ENCODE measurements around the gene SMIM13.

Gene SMIM13

DNA sequence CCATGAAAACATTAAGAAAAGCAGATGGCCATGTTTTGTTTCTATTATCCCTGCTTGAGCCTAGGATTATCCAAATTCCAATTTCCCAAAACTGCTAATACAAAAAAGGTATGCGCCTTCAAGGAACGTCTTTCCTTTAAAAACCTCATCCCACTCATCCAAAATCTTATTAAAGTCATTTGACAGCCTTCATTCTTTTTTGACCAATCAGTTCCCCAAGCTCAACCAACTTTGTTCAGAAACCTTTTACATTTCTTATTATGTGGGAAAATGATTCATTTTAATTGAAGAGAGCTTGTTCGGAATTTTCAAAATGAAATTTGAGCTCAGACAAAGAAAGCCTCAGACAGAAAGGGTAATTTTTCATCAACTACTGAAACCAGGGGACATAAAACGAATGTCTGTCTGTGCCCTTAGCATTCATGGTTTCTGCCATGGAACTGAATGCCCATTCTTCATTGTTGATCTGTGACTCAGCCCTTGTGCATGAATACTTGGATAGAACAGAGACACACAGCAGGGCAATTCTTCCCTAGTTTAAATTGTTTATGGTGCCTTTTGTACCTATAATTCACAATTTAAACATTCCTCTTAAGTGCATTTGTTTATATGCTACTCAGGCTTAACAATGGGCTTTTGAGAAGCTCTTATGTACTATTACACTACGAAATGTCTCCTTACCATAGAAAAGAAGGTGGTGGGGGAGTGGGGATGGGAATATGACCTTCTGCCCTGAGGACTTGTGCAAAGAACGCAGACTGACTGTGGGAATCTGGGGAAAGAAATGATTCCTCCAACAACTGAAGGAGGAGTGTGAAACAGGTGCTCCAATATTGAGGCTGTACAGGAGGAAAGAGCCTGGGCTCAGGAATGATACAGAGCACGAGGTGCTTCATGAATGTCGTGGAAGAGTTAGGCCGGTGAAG lies 67.7 kb downstream of the SMIM13 start:
- no peak for DNase-seq

DNA sequence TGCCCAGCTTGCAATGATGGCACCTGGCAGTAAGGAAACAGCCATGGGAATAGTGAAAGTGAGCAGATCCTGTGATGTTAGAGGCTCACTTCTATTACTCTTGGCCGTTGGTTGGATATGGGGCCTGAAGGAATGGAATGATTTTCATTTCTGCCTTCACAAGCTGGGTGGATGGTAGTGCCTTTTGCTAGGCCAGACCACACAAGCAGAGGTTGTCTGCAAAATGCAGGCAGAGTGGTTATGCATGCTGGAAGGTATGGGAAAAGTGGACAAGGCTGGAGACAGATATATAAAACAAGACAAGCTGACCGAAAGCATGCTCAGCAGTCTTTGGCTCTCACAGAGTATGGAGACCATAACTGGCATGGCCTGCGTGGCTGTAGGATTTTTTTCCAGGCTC lies 68.6 kb downstream of the SMIM13 start:
- no peak for DNase-seq

DNA sequence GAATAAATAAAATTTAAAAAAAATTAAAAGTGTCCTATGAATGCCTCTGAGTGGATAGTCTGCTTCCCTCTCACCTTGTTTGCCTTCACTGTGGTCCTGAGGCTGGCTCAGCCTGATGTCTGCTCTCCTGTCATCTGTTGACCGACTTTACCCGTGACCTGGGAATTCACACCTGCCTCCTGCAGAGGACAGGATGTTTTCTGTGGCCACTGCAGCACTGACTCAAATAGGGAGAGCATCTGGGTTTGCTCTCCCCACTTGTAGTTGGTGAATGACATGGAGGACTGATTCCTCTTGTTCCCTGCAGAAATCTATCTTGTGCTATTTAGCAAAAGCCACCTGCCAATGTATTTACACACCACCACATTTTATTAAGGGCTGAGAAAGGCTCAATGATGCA lies 70.3 kb downstream of the SMIM13 start:
- DNase-seq, result no peak

DNA sequence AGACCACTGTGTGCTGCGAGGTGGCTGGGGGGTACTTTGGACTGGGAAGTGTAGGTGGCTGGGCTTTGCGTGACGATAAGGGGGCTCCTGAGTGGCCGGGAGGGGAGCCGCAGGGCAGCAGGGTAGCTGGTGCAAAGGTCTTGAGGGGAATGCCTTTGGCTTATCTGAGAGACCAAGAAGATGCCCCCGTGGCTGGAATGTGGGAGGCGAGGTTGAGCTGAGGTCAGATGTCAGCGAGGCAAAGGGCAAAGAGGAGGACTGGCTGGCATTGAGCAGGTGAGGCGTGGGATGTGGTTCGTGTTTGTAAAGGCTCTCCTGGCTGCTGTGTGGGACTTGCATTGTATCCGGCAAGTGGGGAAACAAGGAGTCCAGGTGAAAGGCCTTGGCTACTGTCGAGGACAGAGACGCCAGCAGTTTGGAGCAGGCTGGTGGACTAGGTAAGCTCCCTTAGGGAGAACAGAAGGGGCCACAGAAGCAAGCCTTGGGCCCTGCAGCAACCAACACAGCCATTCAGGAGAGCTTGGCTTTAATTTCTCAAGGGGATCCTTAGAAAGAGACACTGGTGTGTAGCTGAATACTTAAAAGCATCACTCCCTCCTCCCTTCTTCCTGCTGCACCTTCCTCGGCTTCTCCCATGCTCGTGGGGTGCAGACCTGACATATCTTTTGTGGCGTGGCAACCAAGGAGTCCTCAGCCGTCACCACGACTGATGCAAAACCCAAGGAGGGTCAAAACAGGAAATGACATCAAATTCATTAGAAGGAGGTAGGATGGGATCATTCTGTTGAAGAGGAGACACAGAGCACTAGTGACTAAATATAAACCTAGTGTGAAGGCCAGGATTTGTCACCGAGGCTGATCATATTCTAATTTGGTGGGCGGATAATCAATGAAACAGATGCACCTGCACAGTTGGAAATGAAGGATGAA lies 71.3 kb downstream of the SMIM13 start:
- DNase-seq, result no peak

DNA sequence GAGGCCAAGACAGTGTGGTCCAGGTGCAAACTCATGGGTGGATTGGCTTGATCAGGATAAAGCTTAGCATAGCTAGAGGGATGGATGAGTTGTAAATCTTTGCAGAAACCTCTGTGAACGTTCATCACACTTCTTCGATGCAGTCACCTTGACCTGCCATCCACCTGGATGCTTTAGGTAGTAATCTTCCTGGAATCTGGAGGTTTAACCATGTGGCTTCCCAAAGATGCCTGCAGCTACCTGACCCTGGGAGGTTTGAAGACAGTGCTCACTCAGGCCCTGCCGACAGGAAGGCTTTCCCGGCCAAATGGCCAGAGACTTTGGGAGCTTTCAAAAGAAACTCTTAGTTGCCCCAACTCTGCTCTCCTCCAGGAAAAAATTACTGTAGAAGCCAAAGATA lies 73.3 kb downstream of the SMIM13 start:
- DNase-seq, result no peak

DNA sequence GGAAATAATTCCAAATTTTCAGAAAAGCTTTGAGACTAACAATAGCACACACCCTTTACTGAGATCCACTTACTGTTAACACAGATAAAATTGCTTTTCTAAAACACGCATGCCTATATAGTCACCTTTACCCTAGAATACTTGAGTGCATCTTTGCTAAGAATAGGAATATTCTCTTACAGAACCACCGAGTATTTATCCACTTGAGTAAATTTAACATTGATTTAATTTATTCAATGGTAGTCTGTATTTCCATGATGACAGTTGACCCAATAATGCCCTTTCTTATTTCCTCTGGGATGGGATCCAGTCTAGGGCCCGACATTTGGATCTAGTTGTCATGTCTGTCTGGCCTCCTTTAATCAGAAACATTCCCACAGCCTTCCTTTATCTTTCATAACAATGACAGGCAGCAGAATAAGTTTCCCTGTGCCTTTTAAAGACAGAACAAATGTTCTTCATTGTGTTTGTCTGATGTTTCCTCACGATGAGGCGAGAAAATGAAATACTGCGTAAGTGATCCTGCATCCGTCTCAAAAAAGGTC lies 74.5 kb downstream of the SMIM13 start:
- DNase-seq, result no peak

DNA sequence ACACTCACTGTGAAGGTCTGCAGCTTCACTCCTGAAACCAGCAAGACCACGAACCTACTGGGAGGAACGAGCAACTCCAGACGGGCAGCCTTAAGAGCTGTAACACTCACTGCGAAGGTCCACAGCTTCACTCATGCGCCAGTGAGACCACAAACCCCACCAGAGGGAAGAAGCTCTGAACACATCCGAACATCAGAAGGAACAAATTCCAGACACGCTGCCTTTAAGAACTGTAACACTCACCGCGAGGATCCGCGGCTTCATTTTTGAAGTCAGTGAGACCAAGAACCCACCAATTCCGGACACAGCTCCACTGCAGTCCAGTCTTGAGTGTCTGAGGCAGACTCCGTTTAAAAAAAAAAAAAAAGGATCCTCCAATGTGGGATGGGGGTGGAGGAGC lies 78.3 kb downstream of the SMIM13 start:
- DNase-seq, result no peak

DNA sequence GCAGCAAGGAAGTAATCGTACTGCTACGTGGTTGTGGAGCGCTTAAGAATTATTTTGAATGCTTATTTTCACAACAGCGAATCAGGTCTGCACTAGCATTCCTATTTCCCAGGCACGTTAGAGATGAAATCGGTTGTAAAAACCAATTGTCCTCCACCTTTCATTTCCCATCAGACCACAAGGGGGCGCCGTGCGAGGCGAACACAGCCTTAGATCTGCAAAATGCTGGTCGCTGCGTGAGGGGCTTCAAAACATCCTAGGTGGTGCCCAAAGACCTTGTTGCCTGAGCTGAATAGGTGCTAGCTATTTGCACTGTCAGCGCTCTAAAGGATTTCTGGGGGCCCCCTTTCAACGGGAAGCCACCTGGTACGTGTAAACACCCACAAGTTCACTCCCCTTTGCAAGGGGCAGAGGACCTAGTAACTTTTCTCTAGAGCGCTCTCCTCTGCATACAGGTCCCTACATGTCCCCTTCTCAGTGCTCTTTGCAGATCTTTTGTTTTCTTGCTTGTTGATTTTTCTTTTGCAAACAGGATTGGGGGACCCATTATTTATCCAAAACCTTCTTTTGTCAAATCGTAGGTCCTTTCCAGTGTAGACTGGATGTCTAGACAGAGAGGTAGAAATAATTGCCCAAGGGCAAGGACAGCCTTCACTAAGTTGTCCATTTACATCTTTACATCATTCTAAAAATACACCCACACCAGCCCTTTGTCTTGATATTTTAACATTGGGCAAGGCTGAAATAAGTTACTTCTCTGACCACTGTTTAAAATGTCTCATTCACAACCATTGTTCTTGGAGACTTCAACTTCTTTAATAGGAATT lies 79.1 kb downstream of the SMIM13 start:
- DNase-seq, result peak; percentile 95

DNA sequence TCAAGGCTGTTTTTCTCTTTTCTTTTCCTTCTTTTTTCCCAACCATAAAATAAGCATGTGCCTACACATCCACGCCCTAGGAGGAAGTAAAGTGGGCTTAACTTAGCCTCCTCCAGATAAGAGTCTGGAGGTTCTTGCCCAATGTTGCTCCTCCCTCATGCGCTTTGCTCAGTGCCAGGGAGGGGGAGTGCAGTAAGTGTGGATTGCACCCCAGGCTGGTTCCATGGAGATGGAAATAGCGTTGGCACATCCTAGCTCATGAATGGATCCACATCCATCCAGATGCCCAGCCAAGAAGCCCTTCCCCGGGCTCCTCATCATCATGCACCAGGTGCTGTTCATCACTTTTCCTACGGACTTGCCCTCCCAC lies 80.6 kb downstream of the SMIM13 start:
- DNase-seq, result no peak

DNA sequence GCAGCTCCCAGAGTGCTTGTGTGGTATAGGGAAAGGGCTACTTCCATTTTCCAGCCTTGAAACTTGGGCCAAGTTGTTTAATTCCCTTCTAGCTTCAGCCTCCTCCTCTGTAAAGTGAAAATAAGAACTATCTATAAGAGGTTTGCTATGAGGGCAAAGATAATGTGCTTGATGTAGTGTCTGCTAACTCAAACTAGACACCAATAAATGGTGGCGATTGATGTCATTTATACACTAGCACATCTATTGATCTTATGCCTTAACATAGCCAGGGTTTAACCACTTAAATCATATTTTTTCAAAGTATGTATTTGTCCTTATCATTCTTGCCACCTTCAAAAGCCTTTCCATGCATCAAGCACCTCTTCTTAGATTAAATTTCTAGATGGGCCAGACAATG lies 83.6 kb downstream of the SMIM13 start:
- DNase-seq, result no peak

DNA sequence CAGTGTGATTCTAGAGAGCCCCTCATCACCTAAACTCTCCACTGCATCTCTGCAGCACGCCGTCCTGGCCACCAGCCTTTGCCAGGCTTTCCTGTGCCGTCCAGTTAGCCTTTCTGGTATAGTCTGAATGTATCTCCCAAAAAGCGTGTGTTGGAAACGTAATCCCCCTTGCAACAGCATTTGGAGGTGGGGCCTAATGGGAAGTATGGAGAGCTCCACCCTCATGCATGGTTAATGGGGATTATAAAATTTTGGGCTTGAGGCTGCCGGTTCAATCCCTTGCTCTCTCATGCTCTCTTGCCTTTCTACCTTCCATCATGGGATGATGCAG lies 85.4 kb downstream of the SMIM13 start:
- no peak for DNase-seq

DNA sequence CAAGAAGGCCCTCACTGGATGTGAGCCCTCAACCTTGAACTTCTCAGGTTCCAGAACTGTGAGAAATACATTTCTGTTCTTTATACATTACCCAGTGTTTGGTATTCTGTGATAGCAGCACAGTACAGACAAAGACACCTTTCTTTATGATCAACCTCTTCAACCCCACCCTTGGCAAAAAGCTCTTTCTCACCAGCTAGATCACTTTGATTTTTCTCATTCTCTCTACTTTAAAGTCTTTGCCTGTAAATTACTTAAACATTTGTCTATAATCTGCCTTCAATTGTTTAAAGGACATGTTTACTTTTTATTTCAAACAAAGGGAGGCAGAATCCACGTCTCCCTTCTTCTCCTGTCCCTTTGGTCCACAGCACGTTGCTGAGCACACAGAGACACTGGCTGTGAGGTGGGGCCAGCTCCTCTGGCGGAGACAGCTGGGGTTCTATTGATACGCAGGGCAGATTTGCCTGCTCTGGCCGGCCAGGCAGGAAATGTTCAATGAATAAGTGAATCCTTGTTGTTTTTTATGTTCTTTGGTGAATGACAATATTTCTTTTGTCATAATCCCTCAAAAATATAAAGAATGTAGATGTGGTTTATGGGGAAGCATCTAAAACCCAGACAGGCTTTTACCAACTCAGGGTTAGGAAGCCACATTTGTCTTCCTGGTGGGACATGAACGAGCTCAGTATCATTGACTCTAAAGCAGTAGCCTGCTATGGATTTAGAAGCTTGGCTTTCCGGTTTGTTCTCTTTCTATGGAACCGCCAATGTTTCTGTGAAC lies 86.0 kb downstream of the SMIM13 start:
- DNase-seq, result no peak

DNA sequence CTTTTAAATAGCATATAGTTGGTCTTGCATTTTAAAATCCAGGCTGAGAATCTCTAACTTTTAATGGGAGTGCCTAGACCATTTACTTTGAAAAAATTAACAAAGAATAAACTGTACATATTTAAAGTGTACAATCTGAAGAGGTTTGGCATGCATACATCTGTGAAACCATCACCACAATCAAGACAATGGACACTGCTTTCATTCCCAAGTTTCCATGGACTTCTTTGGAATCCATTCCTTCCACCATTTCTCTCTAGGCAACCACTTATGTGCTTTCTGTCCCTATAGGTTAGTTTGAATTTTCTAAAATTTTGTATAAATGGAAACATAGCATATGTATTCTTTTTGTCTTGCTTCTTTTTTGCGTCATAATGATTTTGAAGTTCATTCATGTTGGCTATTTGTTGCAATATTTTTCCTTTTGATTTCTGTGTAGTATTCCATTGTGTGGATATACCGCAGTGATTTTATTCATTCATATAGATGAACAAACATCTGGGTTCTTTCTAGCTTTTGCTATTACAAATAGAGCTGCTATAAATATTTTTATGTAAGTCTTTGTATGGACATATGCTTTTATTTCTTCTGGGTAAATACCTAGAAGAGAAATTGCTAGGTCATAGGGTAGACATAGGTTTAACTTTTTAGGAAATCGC lies 88.0 kb downstream of the SMIM13 start:
- no peak for DNase-seq

DNA sequence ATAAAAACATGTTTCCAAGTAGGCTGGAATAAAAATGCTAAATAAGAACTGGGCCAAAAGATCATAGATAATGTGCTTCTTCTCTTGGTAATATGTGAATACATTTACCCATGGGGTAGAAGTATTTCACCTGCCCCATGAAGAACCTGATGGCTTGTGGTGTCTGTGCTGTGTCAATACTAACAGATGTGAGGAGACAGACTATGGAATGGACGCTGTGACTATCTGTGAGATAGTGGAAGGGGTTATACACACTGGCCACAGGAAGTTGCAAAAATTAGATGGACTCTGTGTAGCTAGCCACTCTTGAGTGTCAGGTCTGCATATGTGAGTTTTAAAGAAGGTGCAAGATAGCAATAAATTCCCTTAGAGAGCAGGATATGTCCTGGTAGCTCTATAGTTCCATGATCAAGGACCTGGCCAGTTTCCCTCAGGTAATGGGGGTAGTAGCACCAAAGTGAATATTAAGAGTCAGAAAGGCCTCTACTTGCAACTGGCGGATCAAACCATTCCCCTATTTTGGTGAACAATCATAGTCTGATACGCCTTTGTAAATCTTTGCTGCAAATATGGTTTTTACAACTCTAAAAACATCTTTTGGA lies 90.2 kb downstream of the SMIM13 start:
- DNase-seq, result no peak

DNA sequence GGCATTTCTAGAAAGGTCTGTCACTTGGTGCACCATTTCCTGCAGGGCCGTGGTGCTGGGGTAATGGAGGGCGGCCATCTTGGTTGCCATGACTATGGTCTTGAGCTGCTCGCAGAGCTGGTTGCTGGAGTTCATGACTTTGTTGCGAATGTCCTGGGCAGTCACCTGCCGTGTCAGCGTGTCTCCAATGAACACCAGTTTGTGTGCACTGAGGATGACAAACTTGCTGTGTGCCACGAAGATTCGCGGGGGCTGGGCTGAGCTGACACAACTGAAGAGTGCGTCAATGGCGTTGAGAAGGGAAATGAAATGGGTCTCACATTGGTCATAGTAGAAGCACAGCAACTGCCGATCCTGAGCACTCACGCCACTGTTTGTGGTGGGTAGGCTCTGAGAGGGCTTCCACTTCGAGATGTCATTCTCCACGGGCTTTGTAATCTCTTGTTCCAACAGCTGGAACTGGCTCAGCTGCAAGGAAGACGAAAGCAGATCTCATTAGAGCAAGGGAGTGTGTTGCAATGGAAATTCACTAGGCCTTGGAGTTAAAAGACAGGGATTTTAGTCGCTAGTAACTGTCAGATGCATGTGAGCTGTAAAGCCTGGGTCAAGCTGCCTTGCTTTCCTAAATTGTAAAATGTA lies 91.7 kb downstream of the SMIM13 start:
- DNase-seq, result no peak

DNA sequence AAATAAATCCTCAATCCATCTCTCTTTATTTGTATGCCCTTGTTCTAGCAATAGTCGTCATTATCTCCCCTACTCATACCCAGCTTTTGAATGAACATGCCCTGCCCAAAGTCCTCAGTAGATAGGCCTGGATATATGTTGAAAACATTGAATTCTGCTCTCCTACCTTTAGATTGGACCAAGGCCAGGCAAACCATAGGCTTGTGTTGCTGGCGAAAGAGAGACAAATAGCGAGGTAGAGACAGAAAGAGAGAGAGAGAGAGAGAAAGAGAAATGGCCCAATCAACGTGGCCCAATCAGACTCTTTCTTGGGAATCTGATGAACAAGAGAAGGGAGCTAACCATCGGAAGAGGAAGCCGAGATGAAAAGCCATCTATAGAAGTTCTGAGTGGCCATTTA lies 93.7 kb downstream of the SMIM13 start:
- no peak for DNase-seq
